ENCODE data around the gene RSPRY1. TPM values are rescaled to one million over a fixed set of nuclear protein-coding genes. Genes with fewer than 3 reads are reported as not detected.

The RSPRY1 gene
- total and polyA plus RNA-seq, 8 donors = 32.5 to 46.8 (median 39.8) TPM

DNA sequence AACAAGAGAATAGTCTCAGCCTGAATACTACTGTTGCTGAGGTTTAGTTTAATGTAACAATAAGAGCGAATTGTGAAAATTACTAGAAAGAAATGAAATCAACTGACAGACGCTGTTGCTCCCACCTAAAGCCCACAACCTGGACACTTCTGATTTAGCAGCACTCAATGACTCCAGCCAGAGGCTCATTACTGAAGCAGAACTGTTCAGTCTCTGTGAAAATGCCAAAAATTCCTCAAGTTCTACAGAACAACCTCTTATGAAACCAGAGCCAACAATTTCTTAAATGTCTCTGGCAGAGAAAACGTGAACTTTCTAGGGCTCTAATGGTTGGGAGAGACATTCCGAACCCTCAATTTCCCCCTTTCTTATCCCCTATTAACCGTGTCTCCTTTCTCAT lies 10.2 kb upstream of the RSPRY1 start:
- peak in 1 of 4 donors; percentile 32 for DNase-seq

GRCh38 chr16:57178196-57178595 lies 7.9 kb upstream of the RSPRY1 start:
- no peaks in the 10 kb centered on the region for H3K9me3 ChIP-seq
- TF ChIP-seq CTCF (IDR thresholded peaks at IDR 0.05) = no peak
- H3K27ac ChIP-seq = peak overlapping the region in 1 of 2 donors; percentile 31
- ATAC-seq = peak; percentile 40
- H3K27me3 ChIP-seq = no peaks in the 10 kb centered on the region
- no peak overlapping the region for H3K4me3 ChIP-seq
- DNase-seq = no peak
- intact Hi-C loops (cut with DNase I) = no loop called here
- peaks cover 0 to 20% of the 10 kb centered on the region in 2 donors for H3K4me1 ChIP-seq
- peaks cover 0 to 4% of the 10 kb centered on the region in 2 donors for H3K36me3 ChIP-seq

More for the DNA sequence above, 10.2 kb upstream of the RSPRY1 start:
- intact Hi-C loops (cut with DNase I) = no loop called here
- TF ChIP-seq CTCF (IDR thresholded peaks at IDR 0.05) = no peak
- Histone ChIP-seq H3K27ac (no peak overlapping the region), H3K4me1 (peaks cover 0 to 13% of the 10 kb centered on the region in 2 donors), H3K36me3 (peaks cover 0 to 26% of the 10 kb centered on the region in 2 donors), H3K9me3 (no peaks in the 10 kb centered on the region), H3K4me3 (no peak overlapping the region), H3K27me3 (no peaks in the 10 kb centered on the region)
- ATAC-seq = peak; percentile 62

- Histone ChIP-seq H3K4me1 (peaks cover 0 to 26% of the 10 kb centered on the region in 2 donors), H3K9me3 (no peaks in the 10 kb centered on the region), H3K4me3 (no peak overlapping the region), H3K36me3 (no peaks in the 10 kb centered on the region), H3K27me3 (no peaks in the 10 kb centered on the region), H3K27ac (peak overlapping the region; percentile 19 to 31)
- no peak for TF ChIP-seq CTCF (IDR thresholded peaks at IDR 0.05)
- ATAC-seq = peak; percentile 86
- no peak for DNase-seq
- intact Hi-C loops (cut with DNase I) = no loop called here
Observed at GRCh38 chr16:57178793-57179212, 7.3 kb upstream of the RSPRY1 start.

GRCh38 chr16:57179215-57179828 lies 6.8 kb upstream of the RSPRY1 start:
- intact Hi-C loops (cut with DNase I) = no loop called here
- H3K4me3 ChIP-seq = no peak overlapping the region
- H3K27ac ChIP-seq = peak overlapping the region; percentile 13 to 31
- no peak for DNase-seq
- no peak for TF ChIP-seq CTCF (IDR thresholded peaks at IDR 0.05)
- peaks cover 0 to 31% of the 10 kb centered on the region in 2 donors for H3K4me1 ChIP-seq
- no peaks in the 10 kb centered on the region for H3K36me3 ChIP-seq
- no peak for ATAC-seq
- no peaks in the 10 kb centered on the region for H3K9me3 ChIP-seq
- H3K27me3 ChIP-seq = no peaks in the 10 kb centered on the region

- no peak overlapping the region for H3K4me3 ChIP-seq
- H3K27me3 ChIP-seq = no peaks in the 10 kb centered on the region
- no peaks in the 10 kb centered on the region for H3K36me3 ChIP-seq
- H3K4me1 ChIP-seq = peaks cover 0 to 42% of the 10 kb centered on the region in 2 donors
- no peak for TF ChIP-seq CTCF (IDR thresholded peaks at IDR 0.05)
- DNase-seq (no peak), ATAC-seq (no peak)
- no peak overlapping the region for H3K27ac ChIP-seq
- H3K9me3 ChIP-seq = no peaks in the 10 kb centered on the region
- intact Hi-C loops (cut with DNase I) = no loop called here
Observed at GRCh38 chr16:57184113-57184512, 2.0 kb upstream of the RSPRY1 start.
